Left ventricle myocardium inferior (tissue), 1 donor: ENCODE results near the gene DNASE1L3. TPM values are rescaled to one million over a fixed set of nuclear protein-coding genes. Genes with fewer than 3 reads are reported as not detected.

Experiments used
- DNase-seq: peaks from one replicate; pipeline ENCODE4 v3.0.0-alpha.2; 2020
- H3K27ac ChIP-seq: fragments of 200-600 bp; replicated peaks from 2 replicates; pipeline ENCODE4 v1.8.0; 2021
- H3K27me3 ChIP-seq: fragments of 200-600 bp; 2 replicates; pipeline ENCODE4 v1.8.0; 2021; ENCODE audit warnings: low read depth
- H3K36me3 ChIP-seq: fragments of 200-600 bp; 2 replicates; pipeline ENCODE4 v1.8.0; 2021
- H3K4me1 ChIP-seq: fragments of 200-600 bp; 2 replicates; pipeline ENCODE4 v1.8.0; 2021
- H3K4me3 ChIP-seq: fragments of 200-600 bp; 2 replicates; pipeline ENCODE4 v1.8.0; 2021; ENCODE audit warnings: mild to moderate bottlenecking, moderate library complexity
- H3K9me3 ChIP-seq: fragments of 200-600 bp; replicated peaks from 2 replicates; pipeline ENCODE4 v1.8.0; 2021
- CTCF ChIP-seq: fragments of 200-600 bp; IDR thresholded peaks from 2 replicates; pipeline ENCODE4 v1.8.0; 2021; ENCODE audit warnings: antibody characterized with exemption, mild to moderate bottlenecking, borderline replicate concordance
- intact Hi-C: fragments of 100-400 bp; cut with micrococcal nuclease; formaldehyde crosslinking; loops from one replicate; pipeline ENCODE4 v1.11.0; 2022
- total RNA-seq: library from RNA; stranded (reverse); fragmentation: NEBNext Ultra II Directional; extraction: Animal tissue kit (Norgen Biotek cat#: 25700); gene quantifications from one replicate; pipeline ENCODE4 v1.2.1, GENCODE V29; 2021
- donor health status: DM: no; HTN: yes; CAD: no; lungs with severe emphysema.

The DNASE1L3 gene
- total RNA-seq, 1 donor from 2014 or later: 4.5 TPM

- no peak for DNase-seq
- H3K27me3 ChIP-seq: no peaks in the 10 kb centered on the region
- H3K36me3 ChIP-seq: no peaks in the 10 kb centered on the region
- no peak overlapping the region for H3K4me3 ChIP-seq
- peaks cover 10% of the 10 kb centered on the region for H3K4me1 ChIP-seq
- intact Hi-C loops: no loop called here
- H3K9me3 ChIP-seq: no peaks in the 10 kb centered on the region
- no peak overlapping the region for H3K27ac ChIP-seq
- no peak for TF ChIP-seq CTCF
These were observed 16.9 kb downstream of the DNASE1L3 start for GRCh38 chr3:58193682-58194407.

GRCh38 chr3:58192069-58192468, 18.7 kb downstream of the DNASE1L3 start:
- Histone ChIP-seq H3K27me3 (no peaks in the 10 kb centered on the region), H3K4me1 (peaks cover 22% of the 10 kb centered on the region), H3K4me3 (no peak overlapping the region), H3K27ac (no peak overlapping the region), H3K36me3 (no peaks in the 10 kb centered on the region), H3K9me3 (no peaks in the 10 kb centered on the region)
- DNase-seq: no peak
- intact Hi-C loops: no loop called here
- no peak for TF ChIP-seq CTCF

- Histone ChIP-seq H3K9me3 (no peaks in the 10 kb centered on the region), H3K27ac (no peak overlapping the region), H3K36me3 (no peaks in the 10 kb centered on the region), H3K4me1 (peaks cover 22% of the 10 kb centered on the region), H3K4me3 (no peak overlapping the region), H3K27me3 (no peaks in the 10 kb centered on the region)
- TF ChIP-seq CTCF: no peak
- no peak for DNase-seq
- intact Hi-C loops: no loop called here
These were observed 19.3 kb downstream of the DNASE1L3 start for GRCh38 chr3:58191361-58191991.

- Histone ChIP-seq H3K27me3 (no peaks in the 10 kb centered on the region), H3K9me3 (no peaks in the 10 kb centered on the region), H3K4me3 (no peak overlapping the region), H3K4me1 (peaks cover 22% of the 10 kb centered on the region), H3K36me3 (no peaks in the 10 kb centered on the region), H3K27ac (no peak overlapping the region)
- no peak for TF ChIP-seq CTCF
- intact Hi-C loops: no loop called here
- no peak for DNase-seq
These were observed 19.9 kb downstream of the DNASE1L3 start for GRCh38 chr3:58190882-58191281.

- no peaks in the 10 kb centered on the region for H3K27me3 ChIP-seq
- intact Hi-C loops: no loop called here
- no peak for TF ChIP-seq CTCF
- H3K36me3 ChIP-seq: no peaks in the 10 kb centered on the region
- no peak for DNase-seq
- peaks cover 22% of the 10 kb centered on the region for H3K4me1 ChIP-seq
- no peak overlapping the region for H3K4me3 ChIP-seq
- H3K9me3 ChIP-seq: no peaks in the 10 kb centered on the region
- peak overlapping the region; percentile 52 for H3K27ac ChIP-seq
These were observed 20.5 kb downstream of the DNASE1L3 start for GRCh38 chr3:58190291-58190690.
